ENCODE measurements around the gene ZNF385D. TPM values are rescaled to one million over a fixed set of nuclear protein-coding genes. Genes with fewer than 3 reads are reported as not detected.

The ZNF385D gene
- total RNA-seq, 1 experiment from 2014 or later = not detected

GRCh38 chr3:21672303-21672702, 78.7 kb downstream of the ZNF385D start:
- CTCF ChIA-PET = no interaction called here
- intact Hi-C loops (cut with micrococcal nuclease; ENCODE audit: unreplicated experiment) = no loop called here
- TF ChIP-seq CTCF (conservative IDR thresholded peaks at IDR 0.05; ENCODE audit: low read depth, low read length) = no peak
- no peak for TF ChIP-seq EZH2 (IDR thresholded peaks at IDR 0.05; ENCODE audit: borderline replicate concordance, low read depth, low read length, poor library complexity, severe bottlenecking)
- DNase-seq (ENCODE audit: low spot score) = no peak
- Histone ChIP-seq H3K27me3 (replicated peaks; ENCODE audit: insufficient read depth, low read depth, low read length, poor library complexity) (no peaks in the 10 kb centered on the region), H3K4me1 (ENCODE audit: insufficient read depth, low read length, poor library complexity, severe bottlenecking) (no peaks in the 10 kb centered on the region), H3K9me3 (ENCODE audit: low read depth, low read length, poor library complexity, severe bottlenecking) (peaks cover 4% of the 10 kb centered on the region), H3K4me3 (ENCODE audit: low read depth, low read length, poor library complexity, severe bottlenecking) (no peak overlapping the region), H3K27ac (ENCODE audit: low read depth, low read length, poor library complexity, severe bottlenecking) (no peak overlapping the region), H3K36me3 (ENCODE audit: insufficient read depth, low read length, poor library complexity, severe bottlenecking) (no peaks in the 10 kb centered on the region)
- BruUV-seq (replicated peaks) = no TSS peak
- POLR2A ChIA-PET (ENCODE audit: low non-redundant PET) = no interaction called here

- no TSS peak for BruUV-seq (replicated peaks)
- Histone ChIP-seq H3K4me1 (ENCODE audit: insufficient read depth, low read length, poor library complexity, severe bottlenecking) (no peaks in the 10 kb centered on the region), H3K36me3 (ENCODE audit: insufficient read depth, low read length, poor library complexity, severe bottlenecking) (no peaks in the 10 kb centered on the region), H3K27me3 (replicated peaks; ENCODE audit: insufficient read depth, low read depth, low read length, poor library complexity) (no peaks in the 10 kb centered on the region), H3K27ac (ENCODE audit: low read depth, low read length, poor library complexity, severe bottlenecking) (no peak overlapping the region), H3K4me3 (ENCODE audit: low read depth, low read length, poor library complexity, severe bottlenecking) (no peak overlapping the region), H3K9me3 (ENCODE audit: low read depth, low read length, poor library complexity, severe bottlenecking) (peaks cover 4% of the 10 kb centered on the region)
- DNase-seq (ENCODE audit: low spot score) = no peak
- POLR2A ChIA-PET (ENCODE audit: low non-redundant PET) = no interaction called here
- TF ChIP-seq CTCF (conservative IDR thresholded peaks at IDR 0.05; ENCODE audit: low read depth, low read length) (no peak), EZH2 (IDR thresholded peaks at IDR 0.05; ENCODE audit: borderline replicate concordance, low read depth, low read length, poor library complexity, severe bottlenecking) (no peak)
- intact Hi-C loops (cut with micrococcal nuclease; ENCODE audit: unreplicated experiment) = no loop called here
- CTCF ChIA-PET = no interaction called here
Observed at GRCh38 chr3:21670386-21670785, 80.6 kb downstream of the ZNF385D start.

GRCh38 chr3:21668012-21668411, 83.0 kb downstream of the ZNF385D start:
- ChIA-PET CTCF (no interaction called here), POLR2A (ENCODE audit: low non-redundant PET) (no interaction called here)
- no TSS peak for BruUV-seq (replicated peaks)
- Histone ChIP-seq H3K4me3 (ENCODE audit: low read depth, low read length, poor library complexity, severe bottlenecking) (no peak overlapping the region), H3K9me3 (ENCODE audit: low read depth, low read length, poor library complexity, severe bottlenecking) (peaks cover 4% of the 10 kb centered on the region), H3K27me3 (replicated peaks; ENCODE audit: insufficient read depth, low read depth, low read length, poor library complexity) (no peaks in the 10 kb centered on the region), H3K27ac (ENCODE audit: low read depth, low read length, poor library complexity, severe bottlenecking) (no peak overlapping the region), H3K4me1 (ENCODE audit: insufficient read depth, low read length, poor library complexity, severe bottlenecking) (no peaks in the 10 kb centered on the region), H3K36me3 (ENCODE audit: insufficient read depth, low read length, poor library complexity, severe bottlenecking) (no peaks in the 10 kb centered on the region)
- no peak for TF ChIP-seq EZH2 (IDR thresholded peaks at IDR 0.05; ENCODE audit: borderline replicate concordance, low read depth, low read length, poor library complexity, severe bottlenecking)
- TF ChIP-seq CTCF (conservative IDR thresholded peaks at IDR 0.05; ENCODE audit: low read depth, low read length) = no peak
- intact Hi-C loops (cut with micrococcal nuclease; ENCODE audit: unreplicated experiment) = no loop called here
- DNase-seq (ENCODE audit: low spot score) = no peak
